ENCODE results near the gene GALNT15. TPM values are rescaled to one million over a fixed set of nuclear protein-coding genes. Genes with fewer than 3 reads are reported as not detected.

Gene GALNT15
- total RNA-seq, 4 donors from 2014 or later: 18.6 to 196 (median 89.0) TPM

GRCh38 chr3:16134173-16134928 lies 40.1 kb upstream of the GALNT15 start:
- TF ChIP-seq CTCF (IDR thresholded peaks at IDR 0.05) (no peak), POLR2A (IDR thresholded peaks at IDR 0.05) (no peak)
- no peak for DNase-seq
- no peaks in the 10 kb centered on the region for H3K36me3 ChIP-seq
- no peak overlapping the region for H3K4me3 ChIP-seq
- peaks cover 0 to 4% (median 0%) of the 10 kb centered on the region in 4 donors for H3K9me3 ChIP-seq
- H3K4me1 ChIP-seq: peaks cover 0 to 8% (median 0%) of the 10 kb centered on the region in 4 donors
- no peak overlapping the region for H3K27ac ChIP-seq
- no peaks in the 10 kb centered on the region for H3K27me3 ChIP-seq

- Histone ChIP-seq H3K27ac (peak overlapping the region; percentile 3 to 57 (median 30)), H3K27me3 (no peaks in the 10 kb centered on the region), H3K4me3 (no peak overlapping the region), H3K4me1 (peaks cover 0 to 8% (median 0%) of the 10 kb centered on the region in 4 donors), H3K36me3 (no peaks in the 10 kb centered on the region), H3K9me3 (peaks cover 0 to 4% (median 0%) of the 10 kb centered on the region in 4 donors)
- TF ChIP-seq CTCF (IDR thresholded peaks at IDR 0.05) (no peak), POLR2A (IDR thresholded peaks at IDR 0.05) (no peak)
- DNase-seq: no peak
These were observed 38.4 kb upstream of the GALNT15 start for GRCh38 chr3:16136055-16136454.

- Histone ChIP-seq H3K36me3 (no peaks in the 10 kb centered on the region), H3K4me1 (peaks cover 0 to 8% (median 0%) of the 10 kb centered on the region in 4 donors), H3K27me3 (no peaks in the 10 kb centered on the region), H3K4me3 (no peak overlapping the region), H3K9me3 (peaks cover 0 to 4% (median 0%) of the 10 kb centered on the region in 4 donors), H3K27ac (peak overlapping the region in 2 of 4 donors; percentile 52 to 57)
- TF ChIP-seq CTCF (IDR thresholded peaks at IDR 0.05) (no peak), POLR2A (IDR thresholded peaks at IDR 0.05) (no peak)
- no peak for DNase-seq
These were observed 37.4 kb upstream of the GALNT15 start for GRCh38 chr3:16137044-16137443.

- H3K27me3 ChIP-seq: no peaks in the 10 kb centered on the region
- TF ChIP-seq CTCF (IDR thresholded peaks at IDR 0.05) (no peak), POLR2A (IDR thresholded peaks at IDR 0.05) (no peak)
- H3K4me1 ChIP-seq: peaks cover 0 to 6% (median 0%) of the 10 kb centered on the region in 4 donors
- H3K4me3 ChIP-seq: no peak overlapping the region
- no peak for DNase-seq
- H3K9me3 ChIP-seq: peaks cover 0 to 4% (median 0%) of the 10 kb centered on the region in 4 donors
- no peak overlapping the region for H3K27ac ChIP-seq
- H3K36me3 ChIP-seq: no peaks in the 10 kb centered on the region
These were observed 36.5 kb upstream of the GALNT15 start for GRCh38 chr3:16137977-16138376.

GRCh38 chr3:16140116-16140893 lies 34.2 kb upstream of the GALNT15 start:
- no peaks in the 10 kb centered on the region for H3K4me1 ChIP-seq
- peak overlapping the region in 2 of 4 donors; percentile 21 to 57 for H3K27ac ChIP-seq
- DNase-seq: peak in 1 of 3 donors; percentile 61
- no peaks in the 10 kb centered on the region for H3K27me3 ChIP-seq
- H3K4me3 ChIP-seq: no peak overlapping the region
- H3K9me3 ChIP-seq: peaks cover 0 to 4% (median 0%) of the 10 kb centered on the region in 4 donors
- H3K36me3 ChIP-seq: no peaks in the 10 kb centered on the region
- TF ChIP-seq POLR2A (IDR thresholded peaks at IDR 0.05) (no peak), CTCF (IDR thresholded peaks at IDR 0.05) (no peak)

Measured in Peyer's patch (tissue), 4 donors.